ENCODE data around the gene ANKS1B. TPM values are rescaled to one million over a fixed set of nuclear protein-coding genes. Genes with fewer than 3 reads are reported as not detected.

ANKS1B gene
- total and polyA plus RNA-seq, 4 donors: 0.03 to 3.4 (median 0.53) TPM

DNA sequence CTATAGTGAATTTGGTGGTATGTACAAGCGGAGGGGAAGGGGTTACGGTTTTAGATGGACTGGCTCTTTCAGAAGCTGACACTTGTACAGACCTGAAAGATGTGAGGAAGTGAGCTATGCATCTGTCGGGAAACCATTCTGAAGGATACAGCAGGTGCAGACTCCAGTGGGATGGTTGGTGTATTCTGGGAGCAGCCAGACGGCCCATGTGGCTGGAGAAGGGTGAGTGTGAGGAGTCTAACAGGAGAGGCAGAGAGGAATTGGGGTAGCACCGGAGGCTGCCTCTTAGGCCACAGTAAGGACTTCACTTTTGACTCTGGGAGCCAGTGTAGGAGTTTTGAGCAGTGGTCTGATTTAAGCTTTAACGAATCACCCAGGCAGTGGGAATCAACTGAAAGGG, 1248.9 kb downstream of the ANKS1B start:
- Histone ChIP-seq H3K27me3 (ENCODE audit: control insufficient read depth in 4 of 4, insufficient read depth in 4 of 4, low read length in 3 of 4) (no peaks in the 10 kb centered on the region), H3K4me3 (ENCODE audit: low read depth in 1 of 3, low read length in 3 of 3) (no peak overlapping the region), H3K36me3 (ENCODE audit: control insufficient read depth in 4 of 4, insufficient read depth in 3 of 4, low read depth in 1 of 4, low read length in 3 of 4) (peaks cover 0 to 5% (median 2%) of the 10 kb centered on the region in 4 donors), H3K27ac (ENCODE audit: low read depth in 1 of 2, low read length in 2 of 2) (no peak overlapping the region), H3K4me1 (ENCODE audit: control insufficient read depth in 4 of 4, insufficient read depth in 4 of 4, low read length in 3 of 4) (peaks cover 0 to 8% (median 6%) of the 10 kb centered on the region in 4 donors), H3K9ac (ENCODE audit: low read depth in 1 of 2, low read length in 2 of 2) (no peak overlapping the region), H3K9me3 (ENCODE audit: control insufficient read depth in 4 of 4, low read length in 3 of 4) (no peaks in the 10 kb centered on the region)
- 98% methylated on average over 6 of the region's 6 CpGs for WGBS
- DNase-seq (ENCODE audit: low spot score): no peak
- TF ChIP-seq RXRA (IDR thresholded peaks at IDR 0.05): no peak

GRCh38 chr12:98733667-98734350, 1250.9 kb downstream of the ANKS1B start:
- Histone ChIP-seq H3K4me1 (ENCODE audit: control insufficient read depth in 4 of 4, insufficient read depth in 4 of 4, low read length in 3 of 4) (peaks cover 0 to 8% (median 6%) of the 10 kb centered on the region in 4 donors), H3K9me3 (ENCODE audit: control insufficient read depth in 4 of 4, low read length in 3 of 4) (no peaks in the 10 kb centered on the region), H3K27ac (ENCODE audit: low read depth in 1 of 2, low read length in 2 of 2) (no peak overlapping the region), H3K9ac (ENCODE audit: low read depth in 1 of 2, low read length in 2 of 2) (no peak overlapping the region), H3K27me3 (ENCODE audit: control insufficient read depth in 4 of 4, insufficient read depth in 4 of 4, low read length in 3 of 4) (no peaks in the 10 kb centered on the region), H3K36me3 (ENCODE audit: control insufficient read depth in 4 of 4, insufficient read depth in 3 of 4, low read depth in 1 of 4, low read length in 3 of 4) (peaks cover 3 to 13% (median 7%) of the 10 kb centered on the region in 4 donors), H3K4me3 (ENCODE audit: low read depth in 1 of 3, low read length in 3 of 3) (no peak overlapping the region)
- TF ChIP-seq YY1 (IDR thresholded peaks at IDR 0.05) (no peak), RAD21 (IDR thresholded peaks at IDR 0.05) (no peak), NR2F2 (IDR thresholded peaks at IDR 0.05) (no peak), HNF4A (conservative IDR thresholded peaks at IDR 0.05) (no peak), JUND (IDR thresholded peaks at IDR 0.05) (no peak)
- TF ChIP-seq, protein P1, sequence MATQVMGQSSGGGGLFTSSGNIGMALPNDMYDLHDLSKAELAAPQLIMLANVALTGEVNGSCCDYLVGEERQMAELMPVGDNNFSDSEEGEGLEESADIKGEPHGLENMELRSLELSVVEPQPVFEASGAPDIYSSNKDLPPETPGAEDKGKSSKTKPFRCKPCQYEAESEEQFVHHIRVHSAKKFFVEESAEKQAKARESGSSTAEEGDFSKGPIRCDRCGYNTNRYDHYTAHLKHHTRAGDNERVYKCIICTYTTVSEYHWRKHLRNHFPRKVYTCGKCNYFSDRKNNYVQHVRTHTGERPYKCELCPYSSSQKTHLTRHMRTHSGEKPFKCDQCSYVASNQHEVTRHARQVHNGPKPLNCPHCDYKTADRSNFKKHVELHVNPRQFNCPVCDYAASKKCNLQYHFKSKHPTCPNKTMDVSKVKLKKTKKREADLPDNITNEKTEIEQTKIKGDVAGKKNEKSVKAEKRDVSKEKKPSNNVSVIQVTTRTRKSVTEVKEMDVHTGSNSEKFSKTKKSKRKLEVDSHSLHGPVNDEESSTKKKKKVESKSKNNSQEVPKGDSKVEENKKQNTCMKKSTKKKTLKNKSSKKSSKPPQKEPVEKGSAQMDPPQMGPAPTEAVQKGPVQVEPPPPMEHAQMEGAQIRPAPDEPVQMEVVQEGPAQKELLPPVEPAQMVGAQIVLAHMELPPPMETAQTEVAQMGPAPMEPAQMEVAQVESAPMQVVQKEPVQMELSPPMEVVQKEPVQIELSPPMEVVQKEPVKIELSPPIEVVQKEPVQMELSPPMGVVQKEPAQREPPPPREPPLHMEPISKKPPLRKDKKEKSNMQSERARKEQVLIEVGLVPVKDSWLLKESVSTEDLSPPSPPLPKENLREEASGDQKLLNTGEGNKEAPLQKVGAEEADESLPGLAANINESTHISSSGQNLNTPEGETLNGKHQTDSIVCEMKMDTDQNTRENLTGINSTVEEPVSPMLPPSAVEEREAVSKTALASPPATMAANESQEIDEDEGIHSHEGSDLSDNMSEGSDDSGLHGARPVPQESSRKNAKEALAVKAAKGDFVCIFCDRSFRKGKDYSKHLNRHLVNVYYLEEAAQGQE (IDR thresholded peaks at IDR 0.05): no peak
- no peak for DNase-seq (ENCODE audit: low spot score)

GRCh38 chr12:98730412-98730811, 1254.3 kb downstream of the ANKS1B start:
- no peaks in the 10 kb centered on the region for H3K4me1 ChIP-seq (ENCODE audit: control insufficient read depth in 4 of 4, insufficient read depth in 4 of 4, low read length in 3 of 4)
- H3K4me3 ChIP-seq (ENCODE audit: low read depth in 1 of 3, low read length in 3 of 3): no peak overlapping the region
- H3K27me3 ChIP-seq (ENCODE audit: control insufficient read depth in 4 of 4, insufficient read depth in 4 of 4, low read length in 3 of 4): no peaks in the 10 kb centered on the region
- DNase-seq (ENCODE audit: low spot score): no peak
- H3K9me3 ChIP-seq (ENCODE audit: control insufficient read depth in 4 of 4, low read length in 3 of 4): no peaks in the 10 kb centered on the region
- H3K9ac ChIP-seq (ENCODE audit: low read depth in 1 of 2, low read length in 2 of 2): no peak overlapping the region
- no peak overlapping the region for H3K27ac ChIP-seq (ENCODE audit: low read depth in 1 of 2, low read length in 2 of 2)
- peaks cover 5 to 25% (median 12%) of the 10 kb centered on the region in 4 donors for H3K36me3 ChIP-seq (ENCODE audit: control insufficient read depth in 4 of 4, insufficient read depth in 3 of 4, low read depth in 1 of 4, low read length in 3 of 4)
- TF ChIP-seq HNF4A (conservative IDR thresholded peaks at IDR 0.05) (no peak), TAF1 (conservative IDR thresholded peaks at IDR 0.05) (no peak), YY1 (IDR thresholded peaks at IDR 0.05) (no peak), FOXA1 (IDR thresholded peaks at IDR 0.05) (no peak), RAD21 (IDR thresholded peaks at IDR 0.05) (no peak), RXRA (IDR thresholded peaks at IDR 0.05) (no peak), ATF3 (IDR thresholded peaks at IDR 0.05) (no peak), FOXA2 (IDR thresholded peaks at IDR 0.05) (no peak), EGR1 (IDR thresholded peaks at IDR 0.05; ENCODE audit: low read depth in 2 of 2) (no peak), JUND (IDR thresholded peaks at IDR 0.05) (no peak), NR2F2 (IDR thresholded peaks at IDR 0.05) (no peak), HNF4G (IDR thresholded peaks at IDR 0.05) (no peak), SP1 (IDR thresholded peaks at IDR 0.05) (no peak)
- TF ChIP-seq, protein P2, sequence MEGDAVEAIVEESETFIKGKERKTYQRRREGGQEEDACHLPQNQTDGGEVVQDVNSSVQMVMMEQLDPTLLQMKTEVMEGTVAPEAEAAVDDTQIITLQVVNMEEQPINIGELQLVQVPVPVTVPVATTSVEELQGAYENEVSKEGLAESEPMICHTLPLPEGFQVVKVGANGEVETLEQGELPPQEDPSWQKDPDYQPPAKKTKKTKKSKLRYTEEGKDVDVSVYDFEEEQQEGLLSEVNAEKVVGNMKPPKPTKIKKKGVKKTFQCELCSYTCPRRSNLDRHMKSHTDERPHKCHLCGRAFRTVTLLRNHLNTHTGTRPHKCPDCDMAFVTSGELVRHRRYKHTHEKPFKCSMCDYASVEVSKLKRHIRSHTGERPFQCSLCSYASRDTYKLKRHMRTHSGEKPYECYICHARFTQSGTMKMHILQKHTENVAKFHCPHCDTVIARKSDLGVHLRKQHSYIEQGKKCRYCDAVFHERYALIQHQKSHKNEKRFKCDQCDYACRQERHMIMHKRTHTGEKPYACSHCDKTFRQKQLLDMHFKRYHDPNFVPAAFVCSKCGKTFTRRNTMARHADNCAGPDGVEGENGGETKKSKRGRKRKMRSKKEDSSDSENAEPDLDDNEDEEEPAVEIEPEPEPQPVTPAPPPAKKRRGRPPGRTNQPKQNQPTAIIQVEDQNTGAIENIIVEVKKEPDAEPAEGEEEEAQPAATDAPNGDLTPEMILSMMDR (IDR thresholded peaks at IDR 0.05; ENCODE audit: low read depth, low read length, missing input control): no peak
- TF ChIP-seq, protein P3, sequence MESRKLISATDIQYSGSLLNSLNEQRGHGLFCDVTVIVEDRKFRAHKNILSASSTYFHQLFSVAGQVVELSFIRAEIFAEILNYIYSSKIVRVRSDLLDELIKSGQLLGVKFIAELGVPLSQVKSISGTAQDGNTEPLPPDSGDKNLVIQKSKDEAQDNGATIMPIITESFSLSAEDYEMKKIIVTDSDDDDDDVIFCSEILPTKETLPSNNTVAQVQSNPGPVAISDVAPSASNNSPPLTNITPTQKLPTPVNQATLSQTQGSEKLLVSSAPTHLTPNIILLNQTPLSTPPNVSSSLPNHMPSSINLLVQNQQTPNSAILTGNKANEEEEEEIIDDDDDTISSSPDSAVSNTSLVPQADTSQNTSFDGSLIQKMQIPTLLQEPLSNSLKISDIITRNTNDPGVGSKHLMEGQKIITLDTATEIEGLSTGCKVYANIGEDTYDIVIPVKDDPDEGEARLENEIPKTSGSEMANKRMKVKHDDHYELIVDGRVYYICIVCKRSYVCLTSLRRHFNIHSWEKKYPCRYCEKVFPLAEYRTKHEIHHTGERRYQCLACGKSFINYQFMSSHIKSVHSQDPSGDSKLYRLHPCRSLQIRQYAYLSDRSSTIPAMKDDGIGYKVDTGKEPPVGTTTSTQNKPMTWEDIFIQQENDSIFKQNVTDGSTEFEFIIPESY (IDR thresholded peaks at IDR 0.05): no peak
- TF ChIP-seq, protein P1 (IDR thresholded peaks at IDR 0.05): no peak
